ENCODE measurements around the gene SLC25A33.
"Not testable (repeated sequence)": the region's sequence is repeated elsewhere in the genome, so short reads cannot be mapped to it uniquely, and the experiment has no call there.

SLC25A33 gene

DNA sequence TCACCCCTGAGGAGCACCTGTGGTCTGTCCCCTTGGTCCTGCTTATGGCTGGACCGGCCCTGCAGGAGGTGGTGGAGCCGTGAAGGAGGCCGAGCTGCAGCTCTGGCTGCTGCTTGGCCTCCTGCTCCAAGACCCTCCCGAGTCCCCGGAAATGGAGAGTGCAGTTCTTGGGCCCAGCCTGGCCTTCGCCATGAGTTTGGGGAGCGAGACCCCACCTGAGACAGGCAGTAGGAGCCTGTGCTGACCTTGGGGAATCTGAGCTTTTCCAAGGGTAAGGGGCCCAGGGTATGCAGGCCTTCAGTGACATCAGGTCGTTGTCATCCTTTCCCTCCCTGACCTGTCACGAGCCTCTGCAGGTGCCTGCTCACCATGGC, 63.5 kb downstream of the SLC25A33 start:
- DNase-seq, result no peak

- no peak for DNase-seq
Measured at GRCh38 chr1:9603307-9603706, 64.0 kb downstream of the SLC25A33 start.

DNA sequence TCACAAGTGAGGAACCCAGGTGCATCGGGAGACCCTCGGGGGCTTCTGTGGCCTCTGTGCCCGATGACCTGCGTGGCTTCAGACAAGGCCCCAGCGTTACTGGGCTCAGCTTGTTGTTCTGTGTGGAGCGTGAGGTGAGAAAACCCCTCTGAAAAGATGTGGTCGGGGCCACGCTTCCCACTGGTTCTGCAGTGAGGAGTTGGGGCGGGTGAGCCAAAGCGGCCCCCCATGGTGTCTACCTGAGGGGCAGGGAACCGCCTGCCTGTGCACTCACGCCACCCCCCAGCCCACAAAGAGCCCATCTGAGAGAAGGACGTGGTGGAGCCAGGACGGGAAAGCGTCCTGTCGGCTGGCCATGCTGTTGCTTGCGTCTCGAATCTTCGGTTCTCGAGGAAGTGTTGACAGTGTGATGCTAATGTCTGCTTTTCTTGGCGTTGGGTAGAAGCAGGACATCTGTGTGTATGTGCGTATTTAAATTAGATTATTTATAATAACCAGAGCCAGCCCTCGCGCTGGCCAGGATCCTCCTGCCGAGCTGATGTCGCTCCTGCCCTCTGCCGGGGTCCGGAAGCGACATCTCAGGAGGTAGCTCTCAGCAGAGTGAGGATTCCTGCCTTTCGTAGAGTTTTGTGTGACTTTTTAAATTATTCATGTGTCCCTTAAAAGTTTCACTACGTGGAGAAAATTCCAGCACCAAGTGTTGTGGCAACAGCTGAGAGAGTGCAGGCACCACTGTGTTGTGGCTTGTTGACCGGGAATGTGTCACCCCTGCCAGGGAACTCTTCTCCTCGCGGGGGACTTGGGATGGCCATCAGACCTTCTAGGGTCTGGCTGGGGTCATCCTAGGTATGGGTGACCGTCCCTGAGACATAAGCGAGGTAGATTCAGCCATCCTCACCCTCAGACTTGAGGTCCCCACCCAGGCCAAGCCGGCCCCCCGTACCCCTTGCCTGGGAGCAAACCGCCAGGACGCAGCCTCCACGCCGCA, 64.8 kb downstream of the SLC25A33 start:
- no peak for DNase-seq

- DNase-seq, result no peak
Measured at GRCh38 chr1:9604836-9605235, 65.6 kb downstream of the SLC25A33 start.

- no peak for DNase-seq
Measured at GRCh38 chr1:9605946-9606455, 66.7 kb downstream of the SLC25A33 start.

GRCh38 chr1:9606458-9606857, 67.2 kb downstream of the SLC25A33 start:
- no peak for DNase-seq

DNA sequence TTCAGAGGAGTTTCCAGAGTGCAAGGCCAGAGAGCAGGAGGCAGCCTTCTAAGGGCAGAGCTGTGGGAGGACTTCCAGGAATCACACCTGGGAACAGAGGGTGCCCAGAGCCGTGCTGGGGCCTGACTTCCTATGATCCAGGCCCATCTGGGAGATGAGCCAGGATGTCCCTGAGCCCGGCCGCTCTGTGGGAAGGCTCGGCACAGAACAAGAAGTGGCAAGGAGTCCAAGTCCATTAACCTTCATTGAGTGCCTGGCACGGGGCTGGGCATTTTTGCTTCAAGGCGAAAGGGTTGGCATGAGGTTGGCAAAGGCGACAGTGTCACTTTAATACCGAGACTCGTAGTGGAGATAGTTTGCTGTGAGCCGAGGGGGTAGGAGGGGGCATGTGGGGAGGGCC, 67.7 kb downstream of the SLC25A33 start:
- DNase-seq, result no peak

DNA sequence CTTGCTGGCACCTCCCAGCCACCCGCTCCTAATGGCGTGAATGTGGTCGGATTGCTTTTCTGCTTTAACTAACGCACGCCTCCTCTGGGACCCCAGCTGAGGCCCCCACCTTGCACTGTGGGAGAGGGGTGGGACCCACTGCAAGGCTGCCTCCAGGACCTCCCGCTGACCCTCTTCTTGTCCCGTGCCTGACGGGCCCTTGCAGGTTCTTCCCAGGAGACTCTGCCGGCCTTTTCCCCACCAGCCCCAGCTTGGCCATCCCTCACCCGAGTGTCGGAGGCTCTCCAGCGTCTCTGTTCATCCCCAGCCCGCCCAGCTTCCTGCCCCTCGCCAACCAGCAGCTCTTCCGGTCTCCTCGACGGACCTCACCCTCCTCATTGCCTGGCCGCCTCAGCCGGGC, 68.1 kb downstream of the SLC25A33 start:
- no peak for DNase-seq

GRCh38 chr1:9609998-9610397, 70.7 kb downstream of the SLC25A33 start:
- no peak for DNase-seq

- DNase-seq, result no peak
Measured at GRCh38 chr1:9610548-9610947, 71.3 kb downstream of the SLC25A33 start.

GRCh38 chr1:9611716-9612115, 72.5 kb downstream of the SLC25A33 start:
- DNase-seq, result no peak

DNA sequence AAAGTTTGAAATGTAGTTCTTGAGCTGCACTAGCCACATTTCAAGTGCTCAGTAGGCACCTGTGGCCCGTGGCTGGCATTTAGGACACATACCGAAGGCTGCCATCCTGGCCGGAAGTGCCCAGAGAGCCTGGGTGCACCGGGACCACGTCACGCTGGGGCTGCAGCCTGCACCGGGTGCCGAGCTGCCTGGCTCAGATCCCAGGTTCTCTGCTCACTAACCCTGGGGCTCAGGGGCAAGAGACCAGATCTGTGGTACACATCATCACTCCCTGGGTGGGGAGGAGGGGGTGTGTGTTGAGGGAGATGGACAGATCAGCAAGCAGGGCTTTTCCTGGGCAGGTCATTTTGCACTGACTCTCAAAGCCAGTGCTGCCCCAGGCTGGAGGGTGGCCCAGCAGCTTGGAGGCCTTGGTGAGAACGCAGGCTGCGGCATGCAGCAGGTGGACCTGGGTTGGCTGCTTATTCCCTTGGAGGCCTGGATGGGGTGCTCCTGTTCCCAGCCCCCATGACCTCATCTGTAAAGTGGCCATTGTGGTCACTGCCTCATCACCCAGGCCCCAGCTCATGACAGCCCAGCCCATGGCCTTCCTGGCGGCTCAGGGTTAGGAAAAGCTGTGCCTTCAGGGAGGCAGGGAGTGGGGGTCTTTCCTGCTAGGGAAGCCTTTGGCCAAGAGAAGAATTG, 73.0 kb downstream of the SLC25A33 start:
- DNase-seq, result no peak

DNA sequence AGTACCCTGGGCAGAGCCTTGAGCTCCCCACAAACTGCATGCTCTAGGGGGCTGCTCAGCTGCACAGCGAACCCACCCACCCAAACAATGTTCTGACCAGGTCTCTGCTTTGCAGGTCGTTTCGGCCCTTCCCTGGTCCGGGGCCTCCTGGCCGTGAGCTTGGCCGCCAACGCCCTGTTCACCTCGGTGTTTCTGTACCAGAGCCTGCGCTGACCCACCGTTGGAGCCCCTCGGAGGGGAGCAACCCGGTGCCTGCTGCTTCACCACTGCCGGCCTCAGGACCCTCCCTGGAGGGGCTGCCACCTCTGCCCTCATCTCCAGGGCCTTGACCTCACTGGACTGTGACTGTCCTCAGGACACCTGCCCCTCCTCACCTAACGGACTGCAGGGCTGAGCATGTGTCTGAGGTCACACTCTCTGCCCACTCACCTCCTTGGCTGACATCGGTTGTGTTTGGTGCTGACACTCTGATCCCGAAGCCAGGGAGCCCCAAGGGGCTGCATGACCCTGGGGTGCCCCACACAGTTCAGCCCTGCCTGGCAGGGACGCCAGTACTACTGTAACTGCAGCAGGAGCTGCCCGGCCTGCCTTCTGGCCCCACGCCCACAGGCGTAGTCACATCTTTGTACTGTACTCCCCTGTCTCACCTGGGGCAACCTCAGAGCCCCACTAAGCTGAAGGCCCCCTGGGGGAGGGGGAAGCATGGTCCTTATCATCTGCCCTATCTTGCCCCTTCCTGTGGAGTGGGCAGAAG, 73.8 kb downstream of the SLC25A33 start:
- no peak for DNase-seq

DNA sequence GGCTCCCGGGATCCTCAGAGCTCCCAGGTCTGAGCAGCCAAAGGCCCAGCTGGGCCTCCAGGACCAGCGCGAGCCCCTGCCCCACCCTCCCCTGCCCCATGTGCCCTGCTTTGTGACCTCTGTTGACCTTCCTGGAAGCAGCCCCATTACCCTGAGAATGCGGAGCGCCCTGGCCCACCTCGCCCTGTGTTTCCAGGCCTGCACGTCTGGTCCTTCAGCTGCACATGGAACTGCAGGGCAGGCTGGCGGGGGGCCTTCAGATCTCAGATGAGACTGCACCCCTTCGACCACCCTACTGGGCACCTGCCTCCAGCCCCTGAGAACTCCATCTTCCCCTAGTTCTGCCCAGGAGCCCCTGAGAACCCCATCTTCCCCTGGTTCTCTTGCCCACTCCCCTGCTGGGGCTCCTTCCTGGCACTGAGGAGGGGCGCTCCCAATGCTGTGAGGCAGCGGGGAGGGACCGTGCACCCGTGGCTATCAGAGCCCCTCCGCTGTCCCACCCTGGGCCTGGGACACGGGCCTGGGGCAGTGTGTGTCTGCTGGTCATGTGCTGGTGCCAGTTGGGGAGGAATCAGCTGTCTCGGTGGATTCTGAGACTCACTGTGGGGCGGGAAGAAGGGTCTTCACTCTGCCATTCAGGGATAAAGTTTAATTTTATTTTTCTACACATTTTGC, 74.5 kb downstream of the SLC25A33 start:
- no peak for DNase-seq

- DNase-seq, result peak; percentile 33
Measured at GRCh38 chr1:9615316-9616063, 76.2 kb downstream of the SLC25A33 start.

GRCh38 chr1:9618909-9619679, 79.8 kb downstream of the SLC25A33 start:
- no peak for DNase-seq

DNA sequence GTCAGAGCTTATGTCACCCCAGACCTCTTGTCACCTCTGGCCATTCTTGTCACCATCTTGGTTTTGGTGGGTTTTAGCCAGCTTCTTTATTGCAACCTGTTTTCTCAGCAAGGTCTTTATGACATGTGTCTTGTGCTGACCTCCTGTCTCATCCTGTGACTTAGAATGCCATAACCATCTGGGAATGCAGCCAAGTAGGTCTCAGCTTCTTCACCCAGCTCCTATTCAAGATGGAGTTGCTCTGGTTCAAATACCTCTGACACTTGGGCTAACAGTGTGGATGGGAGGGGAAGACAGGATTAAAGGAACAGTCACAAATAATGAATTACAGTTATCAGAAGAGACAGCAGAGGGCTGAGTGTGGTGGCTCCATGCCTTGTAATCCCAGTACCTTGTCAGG, 81.8 kb downstream of the SLC25A33 start:
- DNase-seq, result peak; percentile 12

- DNase-seq, result no peak
Measured at GRCh38 chr1:9624081-9624480, 84.8 kb downstream of the SLC25A33 start.

DNA sequence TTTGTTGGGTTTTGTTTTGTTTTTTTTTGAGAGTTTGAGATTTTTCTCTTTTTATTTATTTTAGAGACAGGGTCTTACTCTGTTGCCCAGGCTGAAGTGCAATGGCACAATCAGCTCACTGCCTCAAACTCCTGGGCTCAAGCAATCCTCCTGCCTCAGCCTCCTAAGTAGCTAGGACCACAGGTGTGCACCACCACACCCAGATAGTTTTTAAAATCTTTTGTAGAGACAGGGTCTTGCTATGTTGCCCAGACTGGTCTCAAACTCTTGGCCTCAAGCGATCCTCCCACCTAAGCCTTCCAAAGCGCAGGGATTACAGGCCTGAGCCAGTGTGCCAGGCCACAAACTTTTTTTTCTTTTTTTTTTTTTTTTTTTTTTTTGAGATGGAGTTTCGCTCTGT, 85.8 kb downstream of the SLC25A33 start:
- not testable (repeated sequence) for DNase-seq

GRCh38 chr1:9626201-9626608, 86.9 kb downstream of the SLC25A33 start:
- DNase-seq, result no peak

Data from fibroblast of skin of right biceps (primary cell).